H1 (cell line): ENCODE data around the gene CHD6. TPM values are rescaled to one million over a fixed set of nuclear protein-coding genes. Genes with fewer than 3 reads are reported as not detected.

Experiments used
- CTCF ChIA-PET: fragments of 300-600 bp; sonication (Branson Sonifier 250); formaldehyde crosslinking; loops from one replicate; lab custom pipeline; 2021; ENCODE audit not compliant: partially characterized antibody; lab: Charles Lee
- POLR2A ChIA-PET: fragments of 300-600 bp; sonication (Branson Sonifier 250); formaldehyde crosslinking; loops from one replicate; lab custom pipeline; 2021; ENCODE audit warnings: inconsistent platforms; ENCODE audit not compliant: partially characterized antibody; lab: Charles Lee
- DNase-seq, 2 experiments: peaks; one replicate each; pipeline versions ENCODE4 v3.0.0 to v3.0.0-alpha.2; 2010 to 2022; ENCODE audit warnings: low spot score in 2 of 2, low read depth in 1 of 2, mixed read lengths in 1 of 2
- FAIRE-seq: peaks from 2 replicates; lab custom pipeline; 2011; peaks lifted over from hg19 to GRCh38; lab: Jason Lieb, UNC
- H2AFZ ChIP-seq: 2 replicates; pipeline ENCODE4 v1.8.1; 2012; ENCODE audit warnings: low read length, inconsistent platforms
- H2AK5ac ChIP-seq: 2 replicates; pipeline ENCODE4 v1.6.1; 2013; ENCODE audit warnings: low read depth, low read length
- H2BK120ac ChIP-seq: replicated peaks from 2 replicates; pipeline ENCODE3; 2013; ENCODE audit warnings: low read depth, low read length, inconsistent platforms
- H2BK12ac ChIP-seq: 2 replicates; pipeline ENCODE4 v1.6.1; 2013; ENCODE audit warnings: low read depth, low read length
- H2BK15ac ChIP-seq: 2 replicates; pipeline ENCODE4 v1.6.1; 2013; ENCODE audit warnings: low read length
- H2BK20ac ChIP-seq: 2 replicates; pipeline ENCODE4 v1.6.1; 2013; ENCODE audit warnings: low read length
- H2BK5ac ChIP-seq: 2 replicates; pipeline ENCODE4 v1.6.1; 2013; ENCODE audit warnings: low read depth, low read length
- H3K14ac ChIP-seq: 2 replicates; pipeline ENCODE4 v1.6.1; 2013; ENCODE audit warnings: inconsistent platforms; ENCODE audit not compliant: insufficient read length
- H3K18ac ChIP-seq: 2 replicates; pipeline ENCODE4 v1.6.1; 2013; ENCODE audit warnings: low read length; ENCODE audit errors: extremely low read depth
- H3K23ac ChIP-seq: 2 replicates; pipeline ENCODE4 v1.6.1; 2013; ENCODE audit warnings: inconsistent platforms; ENCODE audit not compliant: insufficient read length
- H3K23me2 ChIP-seq: 2 replicates; pipeline ENCODE4 v1.6.1; 2013; ENCODE audit warnings: low read depth, low read length
- H3K27ac ChIP-seq: 2 replicates; pipeline ENCODE4 v1.6.1; 2011; ENCODE audit warnings: low read depth, low read length, inconsistent platforms
- H3K27me3 ChIP-seq, 4 experiments: replicated peaks in 1 of 4; 1 replicate in 1 of 4; 2 replicates in 3 of 4; pipeline versions ENCODE4 v1.6.1 to v1.8.1; 2011 to 2013; ENCODE audit warnings: low read length in 3 of 4, mild to moderate bottlenecking in 3 of 4, inconsistent platforms in 2 of 4, mixed read lengths in 2 of 4, moderate library complexity in 1 of 4; ENCODE audit not compliant: control insufficient read depth in 3 of 4, insufficient read depth in 3 of 4; ENCODE audit errors: extremely low read depth in 1 of 4
- H3K36me3 ChIP-seq, 4 experiments: 2 replicates each; pipeline versions ENCODE4 v1.6.1 to v1.8.1; 2011 to 2013; ENCODE audit warnings: mild to moderate bottlenecking in 4 of 4, low read length in 3 of 4, moderate library complexity in 2 of 4, control low read depth in 1 of 4, inconsistent platforms in 1 of 4; ENCODE audit not compliant: insufficient read depth in 4 of 4, control insufficient read depth in 2 of 4
- H3K4ac ChIP-seq: replicated peaks from 2 replicates; pipeline ENCODE3; 2013; ENCODE audit warnings: low read length, low read depth, mixed read lengths, inconsistent platforms; ENCODE audit not compliant: insufficient read length
- H3K4me1 ChIP-seq, 4 experiments: replicated peaks in 1 of 4; 1 replicate in 1 of 4; 2 replicates in 3 of 4; pipeline versions ENCODE4 v1.6.1 to v1.8.1; 2011 to 2013; ENCODE audit warnings: low read length in 3 of 4, inconsistent platforms in 2 of 4, mixed read lengths in 1 of 4; ENCODE audit not compliant: insufficient read depth in 4 of 4, control insufficient read depth in 3 of 4
- H3K4me2 ChIP-seq, 2 experiments: 2 replicates each; pipeline versions ENCODE4 v1.6.1 to v1.8.1; 2011 to 2013; ENCODE audit warnings: low read depth in 2 of 2, low read length in 2 of 2, control low read depth in 1 of 2, inconsistent platforms in 1 of 2, mild to moderate bottlenecking in 1 of 2; ENCODE audit not compliant: insufficient read depth in 1 of 2
- H3K4me3 ChIP-seq, 4 experiments: fragments of 200-600, 300-600 bp in 1 of 4; sonication (generic), shearing (Covaris generic), sonication (Bioruptor Twin) in 1 of 4; 2 replicates each; pipeline versions ENCODE4 v1.5.1 to v1.8.1; 2011 to 2016; ENCODE audit warnings: low read length in 4 of 4, low read depth in 3 of 4, control low read depth in 2 of 4, inconsistent platforms in 2 of 4, mild to moderate bottlenecking in 2 of 4, mixed read lengths in 1 of 4, moderate library complexity in 1 of 4; ENCODE audit not compliant: insufficient read depth in 2 of 4; ENCODE audit errors: extremely low read depth in 1 of 4
- H3K56ac ChIP-seq: replicated peaks from 2 replicates; pipeline ENCODE3; 2013; ENCODE audit warnings: low read depth, mild to moderate bottlenecking, mixed read lengths, low read length, inconsistent platforms; ENCODE audit not compliant: insufficient read length
- H3K79me1 ChIP-seq: 2 replicates; pipeline ENCODE4 v1.6.1; 2013; ENCODE audit warnings: low read depth, low read length, control low read depth
- H3K79me2 ChIP-seq, 2 experiments: 2 replicates each; pipeline versions ENCODE4 v1.6.1 to v1.8.1; 2012 to 2013; ENCODE audit warnings: low read length in 2 of 2, mild to moderate bottlenecking in 2 of 2, inconsistent platforms in 1 of 2; ENCODE audit not compliant: insufficient read depth in 2 of 2, control insufficient read depth in 1 of 2
- H3K9ac ChIP-seq, 4 experiments: replicated peaks in 1 of 4; 1 replicate in 1 of 4; 2 replicates in 3 of 4; pipeline versions ENCODE4 v1.6.1 to v1.8.1; 2011 to 2013; ENCODE audit warnings: low read depth in 3 of 4, low read length in 3 of 4, control low read depth in 2 of 4, mild to moderate bottlenecking in 2 of 4, moderate library complexity in 2 of 4, inconsistent platforms in 1 of 4; ENCODE audit errors: extremely low read depth in 1 of 4
- H3K9me3 ChIP-seq, 2 experiments: 2 replicates each; pipeline versions ENCODE4 v1.6.1 to v1.8.1; 2012 to 2013; ENCODE audit warnings: mild to moderate bottlenecking in 2 of 2, moderate library complexity in 2 of 2, control low read depth in 1 of 2, inconsistent platforms in 1 of 2, low read depth in 1 of 2, low read length in 1 of 2, mixed read lengths in 1 of 2; ENCODE audit not compliant: insufficient read depth in 2 of 2
- H4K20me1 ChIP-seq, 2 experiments: replicated peaks in 1 of 2; 2 replicates each; pipeline versions ENCODE3 to v1.8.1; 2011 to 2013; ENCODE audit warnings: inconsistent platforms in 2 of 2, low read length in 2 of 2, mild to moderate bottlenecking in 1 of 2; ENCODE audit not compliant: insufficient read depth in 2 of 2, control insufficient read depth in 1 of 2
- H4K5ac ChIP-seq: 2 replicates; pipeline ENCODE4 v1.6.1; 2013; ENCODE audit warnings: low read length, low read depth, mixed read lengths, inconsistent platforms; ENCODE audit not compliant: insufficient read length
- H4K8ac ChIP-seq: 2 replicates; pipeline ENCODE4 v1.8.0; 2013; ENCODE audit warnings: mild to moderate bottlenecking, moderate library complexity, low read length, inconsistent platforms; ENCODE audit not compliant: insufficient read depth; ENCODE audit errors: extremely low read depth
- H4K91ac ChIP-seq: replicated peaks from 2 replicates; pipeline ENCODE3; 2013; ENCODE audit warnings: low read length, mixed read lengths, inconsistent platforms; ENCODE audit not compliant: insufficient read length
- BRCA1 ChIP-seq: IDR thresholded peaks from 2 replicates; pipeline ENCODE4 v1.6.1; 2012; ENCODE audit warnings: low read depth, low read length, improper control_type of control experiment
- CBX8 ChIP-seq: fragments of 300-800, 300-1000 bp; sonication (generic); IDR thresholded peaks from 2 replicates; pipeline ENCODE4 v1.7.1; 2016; ENCODE audit warnings: low read depth, low read length, borderline replicate concordance
- CEBPB ChIP-seq: IDR thresholded peaks from 2 replicates; pipeline ENCODE4 v1.6.1; 2012; ENCODE audit warnings: low read depth, low read length
- CHD1 ChIP-seq: IDR thresholded peaks from 2 replicates; pipeline ENCODE4 v1.6.1; 2012; ENCODE audit warnings: low read depth, low read length, improper control_type of control experiment
- SIN3A ChIP-seq, 2 experiments: IDR thresholded peaks in 1 of 2; conservative IDR thresholded peaks in 1 of 2; 2 replicates each; pipeline ENCODE4 v1.6.1; 2011 to 2012; ENCODE audit warnings: low read length in 2 of 2, improper control_type of control experiment in 1 of 2, low read depth in 1 of 2, mild to moderate bottlenecking in 1 of 2
- TCF12 ChIP-seq: IDR thresholded peaks from 2 replicates; pipeline ENCODE4 v1.6.1; 2011; ENCODE audit warnings: low read depth, mild to moderate bottlenecking, low read length
- TEAD4 ChIP-seq: IDR thresholded peaks from 2 replicates; pipeline ENCODE4 v1.6.1; 2012; ENCODE audit warnings: low read depth, low read length, inconsistent platforms, mixed read lengths
- WGBS, 2 experiments: shearing (Covaris generic) in 1 of 2; methylation state at CpG; one replicate each; pipeline versions ENCODE4 v1.1.6 to v1.1.7; 2013 to 2015; ENCODE audit warnings: low lambda C conversion rate in 2 of 2, mixed read lengths in 2 of 2, inconsistent platforms in 1 of 2, low coverage in 1 of 2, missing lambda C conversion rate in 1 of 2; ENCODE audit not compliant: insufficient replicate concordance in 2 of 2, insufficient coverage in 1 of 2, insufficient read length in 1 of 2; ENCODE audit errors: extremely low coverage in 1 of 2, missing lambda C conversion rate in 1 of 2; 5-methylcytosine and 5-hydroxymethylcytosine counted together
- polyA plus RNA-seq, 7 experiments: library from polyadenylated mRNA; depleted of rRNA in 3 of 7; stranded (reverse) in 5 of 7; unstranded in 2 of 7; fragments of >200 nt in 5 of 7; fragments of 200-250 nt in 2 of 7; gene quantifications; 1 replicate in 5 of 7; 2 replicates in 1 of 7; 4 replicates in 1 of 7; pipeline versions ENCODE4 v1.2.1 to v1.2.3, GENCODE V29; 2011 to 2013; ENCODE audit warnings: missing spikeins in 2 of 7, mixed read lengths in 2 of 7
- total RNA-seq: library from RNA; stranded (reverse); fragmentation: NEBNext Ultra II Directional; extraction: Animal tissue kit (Norgen Biotek cat#: 25700); gene quantifications from 2 replicates; pipeline ENCODE4 v1.2.1, GENCODE V29; 2021
- TF ChIP-seq, protein P1 (sequence below): IDR thresholded peaks from 2 replicates; pipeline ENCODE4 v1.6.1; 2011; ENCODE audit warnings: low read depth, mild to moderate bottlenecking, low read length; ENCODE audit not compliant: insufficient read depth

Gene CHD6
- total and polyA plus RNA-seq, 2 of the 8 experiments (the other 6 are each of a cell fraction or from before 2014, with no cell fraction given) = 11.1 to 62.9 TPM

DNA sequence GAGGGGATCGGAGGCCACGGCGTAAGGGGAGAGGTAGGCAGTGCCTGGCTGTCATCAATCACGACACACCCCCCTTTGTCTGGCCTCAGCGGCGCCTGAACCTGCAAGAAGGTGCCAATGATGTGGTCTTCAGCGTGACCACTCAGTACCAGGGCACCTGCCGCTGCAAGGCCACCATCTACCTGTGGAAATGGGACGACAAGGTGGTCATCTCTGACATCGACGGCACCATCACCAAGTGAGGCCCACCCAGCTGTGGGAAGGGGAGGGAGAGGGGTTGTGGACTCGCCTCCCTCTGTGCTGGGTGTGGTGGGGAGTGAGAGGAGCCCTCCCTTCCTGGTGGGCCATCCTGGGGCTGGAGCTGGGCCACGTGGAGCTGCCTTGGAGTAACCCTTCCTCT lies 261.2 kb downstream of the CHD6 start:
- ChIA-PET CTCF (interaction anchor here (1.0 to 2.2 kb wide), 6 partner anchors 9 to 184 kb away, joined by 3 to 8 read pairs (median 4); partner anchors contain the start of genes EMILIN3 and LPIN3), POLR2A (interaction anchor here (0.7 kb wide), 1 partner anchor 12 kb away, joined by 3 read pairs; no protein-coding TSS in a partner anchor)
- Histone ChIP-seq H3K14ac (no peak overlapping the region), H4K20me1 (peaks cover 0 to 3% of the 10 kb centered on the region in 2 experiments), H3K56ac (no peak overlapping the region), H3K27ac (no peak overlapping the region), H3K4ac (no peak overlapping the region), H3K4me1 (no peaks in the 10 kb centered on the region), H3K23me2 (no peaks in the 10 kb centered on the region), H2BK120ac (no peak overlapping the region), H3K23ac (no peak overlapping the region), H4K5ac (no peak overlapping the region), H4K8ac (no peak overlapping the region), H2BK5ac (no peak overlapping the region; the same call in 1 of the 2 replicates), H2BK15ac (no peak overlapping the region), H2BK20ac (no peak overlapping the region), H3K79me2 (no peaks in the 10 kb centered on the region), H3K4me3 (no peak overlapping the region), H4K91ac (no peak overlapping the region), H3K79me1 (no peaks in the 10 kb centered on the region), H2AFZ (no peak overlapping the region), H3K9me3 (no peaks in the 10 kb centered on the region), H3K4me2 (no peak overlapping the region), H2AK5ac (no peak overlapping the region), H3K18ac (no peak overlapping the region), H3K9ac (no peak overlapping the region), H3K27me3 (no peaks in the 10 kb centered on the region), H3K36me3 (no peaks in the 10 kb centered on the region), H2BK12ac (0 out of 2 replicates have a peak overlapping the region, but pooled peaks have one; percentile 27)
- 94% methylated on average over 12 of the region's 13 CpGs; no CpG with 5 or more reads in 1 of the 2 experiments for WGBS, 2 experiments
- DNase-seq = no peak
- TF ChIP-seq TCF12 = no peak
- TF ChIP-seq SIN3A (conservative IDR thresholded peaks at IDR 0.05 in 1 of 2, IDR thresholded peaks at IDR 0.05 in 1 of 2; ENCODE audit: low read depth in 1 of 2, low read length in 2 of 2) = no peak
- no peak for TF ChIP-seq CBX8
- TF ChIP-seq CEBPB = no peak
- TF ChIP-seq, protein P1, sequence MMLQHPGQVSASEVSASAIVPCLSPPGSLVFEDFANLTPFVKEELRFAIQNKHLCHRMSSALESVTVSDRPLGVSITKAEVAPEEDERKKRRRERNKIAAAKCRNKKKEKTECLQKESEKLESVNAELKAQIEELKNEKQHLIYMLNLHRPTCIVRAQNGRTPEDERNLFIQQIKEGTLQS = no peak
- no peak for TF ChIP-seq BRCA1
- no peak for TF ChIP-seq TEAD4
- TF ChIP-seq CHD1 = no peak
- no peak for FAIRE-seq
